ENCODE measurements around the gene NAA11. TPM values are rescaled to one million over a fixed set of nuclear protein-coding genes. Genes with fewer than 3 reads are reported as not detected.

The NAA11 gene
- total RNA-seq, 1 donor from 2014 or later = not detected

DNA sequence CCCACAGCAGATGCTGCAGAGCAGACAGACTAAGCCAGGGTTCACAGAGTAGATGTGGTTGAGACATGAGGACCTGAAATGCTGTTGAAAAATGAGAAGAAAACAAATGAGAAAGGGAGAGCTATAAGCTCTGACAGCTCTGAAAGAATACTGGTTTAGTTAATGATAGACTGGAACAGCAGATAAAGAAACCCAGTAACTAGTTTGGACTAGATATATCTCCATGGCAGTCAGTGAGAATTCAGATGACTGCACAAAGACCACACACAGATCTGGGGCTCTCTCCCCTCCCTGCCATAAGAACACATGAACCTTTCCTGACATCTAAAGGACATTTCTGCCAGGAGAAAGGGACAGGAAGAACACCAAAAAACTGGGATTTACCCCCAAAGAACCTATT, 8.2 kb downstream of the NAA11 start:
- no peak for DNase-seq (ENCODE audit: low spot score)
- Mint-ChIP-seq H3K36me3 (ENCODE audit: low read depth, unreplicated experiment) (no peaks in the 10 kb centered on the region), H3K27me3 (ENCODE audit: unreplicated experiment) (no peaks in the 10 kb centered on the region), H3K4me1 (ENCODE audit: unreplicated experiment) (peaks cover 7% of the 10 kb centered on the region), H3K4me3 (ENCODE audit: unreplicated experiment) (no peak overlapping the region), H3K9me3 (ENCODE audit: unreplicated experiment) (no peaks in the 10 kb centered on the region), H3K27ac (ENCODE audit: unreplicated experiment) (no peak overlapping the region)
- TF ChIP-seq, protein P1, sequence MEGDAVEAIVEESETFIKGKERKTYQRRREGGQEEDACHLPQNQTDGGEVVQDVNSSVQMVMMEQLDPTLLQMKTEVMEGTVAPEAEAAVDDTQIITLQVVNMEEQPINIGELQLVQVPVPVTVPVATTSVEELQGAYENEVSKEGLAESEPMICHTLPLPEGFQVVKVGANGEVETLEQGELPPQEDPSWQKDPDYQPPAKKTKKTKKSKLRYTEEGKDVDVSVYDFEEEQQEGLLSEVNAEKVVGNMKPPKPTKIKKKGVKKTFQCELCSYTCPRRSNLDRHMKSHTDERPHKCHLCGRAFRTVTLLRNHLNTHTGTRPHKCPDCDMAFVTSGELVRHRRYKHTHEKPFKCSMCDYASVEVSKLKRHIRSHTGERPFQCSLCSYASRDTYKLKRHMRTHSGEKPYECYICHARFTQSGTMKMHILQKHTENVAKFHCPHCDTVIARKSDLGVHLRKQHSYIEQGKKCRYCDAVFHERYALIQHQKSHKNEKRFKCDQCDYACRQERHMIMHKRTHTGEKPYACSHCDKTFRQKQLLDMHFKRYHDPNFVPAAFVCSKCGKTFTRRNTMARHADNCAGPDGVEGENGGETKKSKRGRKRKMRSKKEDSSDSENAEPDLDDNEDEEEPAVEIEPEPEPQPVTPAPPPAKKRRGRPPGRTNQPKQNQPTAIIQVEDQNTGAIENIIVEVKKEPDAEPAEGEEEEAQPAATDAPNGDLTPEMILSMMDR (IDR thresholded peaks at IDR 0.05; ENCODE audit: unreplicated experiment) = no peak

DNA sequence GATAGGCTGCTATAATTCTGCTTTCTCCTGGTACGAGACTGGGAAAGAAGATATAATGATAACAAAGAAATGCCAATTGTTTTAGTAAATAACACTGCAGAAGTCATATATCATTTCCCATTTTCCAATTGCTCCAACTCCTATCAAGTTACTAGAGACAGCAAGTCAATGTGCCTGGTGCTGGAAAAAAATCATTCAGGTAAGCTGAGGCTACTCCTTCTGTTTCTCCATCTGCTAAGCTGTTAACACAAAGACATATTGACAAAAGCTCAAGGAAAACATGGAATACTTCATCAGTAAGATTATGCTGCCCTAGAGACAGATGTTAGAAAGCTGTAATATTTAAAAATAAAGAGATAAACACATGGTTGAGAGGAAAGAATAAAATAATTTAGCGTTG, 10.0 kb downstream of the NAA11 start:
- H3K36me3 Mint-ChIP-seq (ENCODE audit: low read depth, unreplicated experiment) = no peaks in the 10 kb centered on the region
- no peaks in the 10 kb centered on the region for H3K9me3 Mint-ChIP-seq (ENCODE audit: unreplicated experiment)
- no peak for DNase-seq (ENCODE audit: low spot score)
- peaks cover 7% of the 10 kb centered on the region for H3K4me1 Mint-ChIP-seq (ENCODE audit: unreplicated experiment)
- H3K4me3 Mint-ChIP-seq (ENCODE audit: unreplicated experiment) = no peak overlapping the region
- TF ChIP-seq, protein P1 (IDR thresholded peaks at IDR 0.05; ENCODE audit: unreplicated experiment) = no peak
- no peaks in the 10 kb centered on the region for H3K27me3 Mint-ChIP-seq (ENCODE audit: unreplicated experiment)
- no peak overlapping the region for H3K27ac Mint-ChIP-seq (ENCODE audit: unreplicated experiment)

DNA sequence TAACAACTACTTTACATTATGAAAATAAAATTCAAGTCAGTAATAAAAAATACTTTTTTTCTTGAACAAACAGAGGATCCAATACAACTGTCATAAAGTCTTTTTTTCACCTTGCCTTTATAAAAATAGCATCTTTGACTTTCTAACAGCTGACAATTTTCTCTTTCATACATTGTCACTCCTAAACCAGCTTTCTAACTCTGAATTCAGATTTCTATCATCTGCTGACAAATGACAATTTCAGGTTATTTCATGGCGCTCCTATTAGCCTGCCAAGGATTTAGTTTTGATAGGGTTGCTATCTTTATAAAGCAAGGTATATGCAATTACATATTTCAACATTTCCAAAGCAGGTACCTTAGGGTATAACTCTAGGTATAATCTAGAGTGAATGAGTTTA, 14.6 kb downstream of the NAA11 start:
- Mint-ChIP-seq H3K4me1 (ENCODE audit: unreplicated experiment) (peaks cover 5% of the 10 kb centered on the region), H3K36me3 (ENCODE audit: low read depth, unreplicated experiment) (no peaks in the 10 kb centered on the region), H3K27me3 (ENCODE audit: unreplicated experiment) (no peaks in the 10 kb centered on the region), H3K9me3 (ENCODE audit: unreplicated experiment) (no peaks in the 10 kb centered on the region), H3K27ac (ENCODE audit: unreplicated experiment) (no peak overlapping the region), H3K4me3 (ENCODE audit: unreplicated experiment) (no peak overlapping the region)
- no peak for DNase-seq (ENCODE audit: low spot score)
- TF ChIP-seq, protein P1 (IDR thresholded peaks at IDR 0.05; ENCODE audit: unreplicated experiment) = no peak

DNA sequence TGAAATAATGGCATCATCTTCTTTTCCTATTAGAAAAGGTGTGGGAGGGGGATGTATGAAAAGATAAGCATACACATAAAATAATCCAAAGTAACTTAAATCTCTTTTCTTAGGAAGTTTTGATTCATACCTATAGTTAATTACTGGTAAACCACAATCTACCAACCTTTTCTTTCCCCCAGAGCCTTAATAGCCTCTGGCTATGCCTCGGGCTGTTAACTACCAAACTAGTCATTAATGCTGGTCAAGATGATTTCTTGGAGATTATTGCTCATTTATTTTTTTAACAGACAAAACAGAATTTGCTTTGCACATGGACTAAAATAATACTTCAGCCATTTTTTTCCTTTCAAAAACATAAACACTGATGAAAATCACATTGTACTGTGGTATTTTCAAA, 16.9 kb downstream of the NAA11 start:
- H3K4me3 Mint-ChIP-seq (ENCODE audit: unreplicated experiment) = no peak overlapping the region
- H3K36me3 Mint-ChIP-seq (ENCODE audit: low read depth, unreplicated experiment) = no peaks in the 10 kb centered on the region
- H3K9me3 Mint-ChIP-seq (ENCODE audit: unreplicated experiment) = no peaks in the 10 kb centered on the region
- TF ChIP-seq, protein P1 (IDR thresholded peaks at IDR 0.05; ENCODE audit: unreplicated experiment) = no peak
- H3K27me3 Mint-ChIP-seq (ENCODE audit: unreplicated experiment) = no peaks in the 10 kb centered on the region
- no peak overlapping the region for H3K27ac Mint-ChIP-seq (ENCODE audit: unreplicated experiment)
- no peaks in the 10 kb centered on the region for H3K4me1 Mint-ChIP-seq (ENCODE audit: unreplicated experiment)
- DNase-seq (ENCODE audit: low spot score) = no peak

DNA sequence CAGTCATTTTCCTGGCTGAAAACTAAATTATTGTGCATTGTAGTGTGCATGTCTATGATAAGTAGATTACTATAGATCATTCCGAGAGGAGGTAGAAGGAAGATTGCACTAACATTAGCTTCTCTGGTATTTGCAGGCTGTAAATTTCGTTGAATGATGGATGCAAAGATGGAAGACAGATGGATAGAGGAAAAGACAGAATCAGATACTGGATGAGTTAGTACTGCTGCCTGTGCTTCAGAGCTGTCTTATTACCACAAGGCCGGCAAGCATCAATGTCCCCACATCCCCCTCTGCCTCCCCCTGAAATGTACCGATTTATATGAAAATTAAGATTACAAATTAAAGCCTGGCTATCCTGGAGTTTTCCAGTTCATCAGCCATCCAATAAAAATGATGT, 17.7 kb downstream of the NAA11 start:
- Mint-ChIP-seq H3K36me3 (ENCODE audit: low read depth, unreplicated experiment) (no peaks in the 10 kb centered on the region), H3K27me3 (ENCODE audit: unreplicated experiment) (no peaks in the 10 kb centered on the region), H3K4me1 (ENCODE audit: unreplicated experiment) (no peaks in the 10 kb centered on the region), H3K4me3 (ENCODE audit: unreplicated experiment) (no peak overlapping the region), H3K9me3 (ENCODE audit: unreplicated experiment) (no peaks in the 10 kb centered on the region), H3K27ac (ENCODE audit: unreplicated experiment) (no peak overlapping the region)
- TF ChIP-seq, protein P1 (IDR thresholded peaks at IDR 0.05; ENCODE audit: unreplicated experiment) = no peak
- DNase-seq (ENCODE audit: low spot score) = no peak

Data from endothelial cell (in vitro differentiated cells).